Measurements from ENCODE around the gene FBP2. TPM values are rescaled to one million over a fixed set of nuclear protein-coding genes. Genes with fewer than 3 reads are reported as not detected.

FBP2 gene
- total and polyA plus RNA-seq, 10 of the 15 experiments (the other 5 are each of a cell fraction or from before 2014, with no cell fraction given): 0.07 to 1.1 (median 0.12) TPM; not detected in 6

DNA sequence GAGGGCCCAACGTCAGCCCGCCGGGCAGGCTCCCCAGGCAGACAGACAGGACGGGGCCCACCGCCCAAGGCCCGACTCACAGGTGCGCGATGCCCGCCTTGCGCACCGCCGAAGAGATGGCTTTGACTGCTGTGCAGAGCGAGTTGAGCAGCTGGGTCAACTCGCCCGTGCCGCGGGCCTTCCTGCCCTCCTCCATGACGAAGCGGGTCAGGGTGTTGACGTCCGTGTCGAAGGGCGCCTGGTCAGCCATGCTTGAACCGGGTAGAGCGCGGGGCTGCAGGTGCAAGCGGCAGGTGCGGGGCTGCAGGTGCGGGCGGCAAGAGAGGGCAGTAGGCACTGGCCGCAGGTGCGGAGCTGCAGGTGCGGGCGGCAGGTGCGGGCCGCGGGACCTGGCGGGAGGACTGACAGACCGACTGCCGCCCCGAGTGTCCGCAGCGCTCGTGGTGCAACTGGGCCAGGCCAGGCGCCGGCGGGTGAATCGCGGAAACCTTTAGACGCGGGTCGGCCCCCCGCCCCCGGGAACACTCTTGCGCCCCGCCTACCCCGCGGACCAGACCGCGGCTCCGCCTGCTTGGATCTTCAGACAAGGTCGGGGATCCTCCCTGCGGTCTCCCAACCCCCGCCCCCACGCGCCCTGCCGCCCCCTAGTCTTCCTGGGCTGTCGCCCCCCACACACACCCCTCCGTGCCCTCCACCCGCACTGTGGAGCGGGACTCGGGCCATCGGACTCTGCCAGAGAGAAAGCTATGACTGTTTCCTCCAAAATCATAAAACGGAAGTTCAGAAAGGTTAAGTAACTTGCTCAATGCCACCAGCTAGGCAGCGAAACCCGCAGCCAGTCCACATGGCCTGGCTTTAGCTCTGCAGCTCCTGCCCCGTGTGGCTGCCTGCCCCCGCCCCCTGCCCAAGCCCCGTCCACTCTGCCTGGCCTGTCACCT lies 45.7 kb upstream of the FBP2 start, which contains the start of gene FBP1:
Gene FBP1, minus strand, starts transcription at position 458 of the 938 bp plus-strand sequence. Its CDS starts 208 bp downstream, at position 250.
- DNase-seq (ENCODE audit: low read depth, low spot score): no peak
- no peak within 1 kb of the TSS for H3K27ac ChIP-seq (ENCODE audit: control insufficient read depth, insufficient read depth)
- WGBS (ENCODE audit: insufficient coverage, insufficient replicate concordance, low lambda C conversion rate, missing lambda C conversion rate): 2% methylated on average over 53 of the region's 79 CpGs
- peaks cover 4% of the 10 kb centered on the region; the same call in 1 of the 2 replicates for H3K4me1 ChIP-seq (ENCODE audit: control insufficient read depth, insufficient read depth, low read length)
- intact Hi-C loops (cut with micrococcal nuclease; ENCODE audit: unreplicated experiment): no loop called here
- ChIA-PET CTCF (no interaction called here), RAD21 (ENCODE audit: unreplicated experiment) (no interaction called here), POLR2A (no interaction called here), SMC1A (ENCODE audit: uncharacterized antibody, unreplicated experiment) (no interaction called here)
- peak within 1 kb of the TSS; percentile 96 for H3K4me2 ChIP-seq (ENCODE audit: control insufficient read depth, insufficient read depth)
- peak within 1 kb of the TSS; percentile 61 for H3K4me3 ChIP-seq
- peak; percentile 60 for ATAC-seq
- no peaks in the 10 kb centered on the region for H3K36me3 ChIP-seq (ENCODE audit: control insufficient read depth in 2 of 2, insufficient read depth in 2 of 2, low read length in 1 of 2)
- peak within 1 kb of the TSS; percentile 45 for H2AFZ ChIP-seq (ENCODE audit: control insufficient read depth, low read depth, low read length)
- peaks cover 4 to 7% of the 10 kb centered on the region in 2 experiments; a peak in 3 of 4 replicates for H3K27me3 ChIP-seq (replicated peaks in 1 of 2; ENCODE audit: control insufficient read depth in 2 of 2, insufficient read depth in 2 of 2, low read length in 1 of 2)
- no peaks in the 10 kb centered on the region for H4K20me1 ChIP-seq (ENCODE audit: control insufficient read depth, insufficient read depth)
- FAIRE-seq: no peak
- H3K9me3 ChIP-seq (replicated peaks; ENCODE audit: control insufficient read depth, insufficient read depth, low read length): no peaks in the 10 kb centered on the region
- H3K79me2 ChIP-seq (ENCODE audit: control insufficient read depth, insufficient read depth, low read length): no peaks in the 10 kb centered on the region
- in situ Hi-C loops (cut with MboI): no loop called here
- no TSS peak for BruUV-seq (replicated peaks)
- H3K9ac ChIP-seq (ENCODE audit: control insufficient read depth, insufficient read depth, low read length): no peak within 1 kb of the TSS; the same call in 1 of the 2 replicates
- TF ChIP-seq STAT3 (IDR thresholded peaks at IDR 0.05; ENCODE audit: low read depth, low read length): no peak
- TF ChIP-seq MXI1 (IDR thresholded peaks at IDR 0.05; ENCODE audit: low read depth, low read length): no peak
- peak; percentile 88; the same call in 1 of the 2 replicates for TF ChIP-seq TCF3 (IDR thresholded peaks at IDR 0.05; ENCODE audit: borderline replicate concordance, insufficient read depth, low read depth, low read length)
- no peak for TF ChIP-seq IKZF2 (IDR thresholded peaks at IDR 0.05)
- peak; percentile 37; the same call in 1 of the 2 replicates for TF ChIP-seq PAX5 (IDR thresholded peaks at IDR 0.05; ENCODE audit: borderline replicate concordance, low read depth, low read length)
- TF ChIP-seq POLR2AphosphoS5 (IDR thresholded peaks at IDR 0.05; ENCODE audit: low read length): no peak
- peak; percentile 67; the same call in 1 of the 2 replicates for TF ChIP-seq TCF12 (IDR thresholded peaks at IDR 0.05; ENCODE audit: low read depth, low read length)
- 0 out of 2 replicates have a peak, but pooled peaks have one; percentile 16 for TF ChIP-seq YY1 (IDR thresholded peaks at IDR 0.05; ENCODE audit: low read depth, low read length)
- TF ChIP-seq NFXL1 (IDR thresholded peaks at IDR 0.05; ENCODE audit: borderline replicate concordance): no peak
